ENCODE data around the gene FNDC5. TPM values are rescaled to one million over a fixed set of nuclear protein-coding genes. Genes with fewer than 3 reads are reported as not detected.

FNDC5 gene
- total RNA-seq, 2 experiments from 2014 or later: not detected

Other genes starting within 250 kb of the FNDC5 start
- 10 to 100 TPM; 23.9 to 24.1 TPM for gene ZBTB8OS, start 220.4 kb downstream of the FNDC5 start, total RNA-seq
- gene RBBP4, start 219.7 kb downstream of the FNDC5 start, total RNA-seq: 100 to 1,000 TPM; 108 to 117 TPM
- gene SYNC, start 168.1 kb downstream of the FNDC5 start, total RNA-seq: not detected
- 10 to 100 TPM; 67.6 to 73.2 TPM for gene YARS1, start 53.6 kb downstream of the FNDC5 start, total RNA-seq
- gene S100PBP, start 53.3 kb downstream of the FNDC5 start, total RNA-seq: 10 to 100 TPM; 18.8 to 21.6 TPM
- gene HPCA, start 15.6 kb upstream of the FNDC5 start, total RNA-seq: not detected
- not detected for gene TMEM54, start 30.5 kb upstream of the FNDC5 start, total RNA-seq
- gene RNF19B, start 93.9 kb upstream of the FNDC5 start, total RNA-seq: 10 to 100 TPM; 33.4 to 37.4 TPM
- 10 to 100 TPM; 25.6 to 30.4 TPM for gene AK2, start 166.0 kb upstream of the FNDC5 start, total RNA-seq
- 1 to 10 TPM; 4.6 to 4.9 TPM for gene AZIN2, start 210.2 kb upstream of the FNDC5 start, total RNA-seq

All from CD4-positive, alpha-beta T cell (primary cell).